ENCODE data around the gene FOXL2.
"Not testable (repeated sequence)": the region's sequence is repeated elsewhere in the genome, so short reads cannot be mapped to it uniquely, and the experiment has no call there.

FOXL2 gene

GRCh38 chr3:138933981-138934691 is 12.8 kb downstream of the FOXL2 start:
- DNase-seq: no peak

- DNase-seq: no peak
Measured at GRCh38 chr3:138933068-138933668, 13.8 kb downstream of the FOXL2 start.

- no peak for DNase-seq
Measured at GRCh38 chr3:138928727-138929372, 18.1 kb downstream of the FOXL2 start.

- DNase-seq: peak in 48 of 56 donors; percentile 3 to 84 (median 36)
Measured at GRCh38 chr3:138923531-138923994, 23.4 kb downstream of the FOXL2 start.

- DNase-seq: not testable (repeated sequence)
Measured at GRCh38 chr3:138922400-138922799, 24.5 kb downstream of the FOXL2 start.

GRCh38 chr3:138921316-138922292 is 25.3 kb downstream of the FOXL2 start:
- no peak for DNase-seq

GRCh38 chr3:138919325-138919724 is 27.6 kb downstream of the FOXL2 start:
- no peak for DNase-seq

GRCh38 chr3:138916824-138917223 is 30.1 kb downstream of the FOXL2 start:
- no peak for DNase-seq

- peak; percentile 30 to 95 (median 70) for DNase-seq
Measured at GRCh38 chr3:138915503-138916498, 31.1 kb downstream of the FOXL2 start.

- no peak for DNase-seq
Measured at GRCh38 chr3:138914870-138915502, 32.0 kb downstream of the FOXL2 start.

GRCh38 chr3:138913766-138914165 is 33.2 kb downstream of the FOXL2 start:
- DNase-seq: no peak

- DNase-seq: no peak
Measured at GRCh38 chr3:138912237-138912636, 34.7 kb downstream of the FOXL2 start.

- DNase-seq: no peak
Measured at GRCh38 chr3:138911621-138912020, 35.3 kb downstream of the FOXL2 start.

- no peak for DNase-seq
Measured at GRCh38 chr3:138909904-138910303, 37.0 kb downstream of the FOXL2 start.

- no peak for DNase-seq
Measured at GRCh38 chr3:138908846-138909245, 38.1 kb downstream of the FOXL2 start.

- DNase-seq: no peak
Measured at GRCh38 chr3:138907539-138907938, 39.4 kb downstream of the FOXL2 start.

GRCh38 chr3:138902171-138902570 is 44.8 kb downstream of the FOXL2 start:
- no peak for DNase-seq

- DNase-seq: no peak
Measured at GRCh38 chr3:138901567-138901966, 45.4 kb downstream of the FOXL2 start.

- no peak for DNase-seq
Measured at GRCh38 chr3:138899351-138899991, 47.5 kb downstream of the FOXL2 start.
